Measurements from ENCODE around the gene PHF19.

PHF19 gene

DNA sequence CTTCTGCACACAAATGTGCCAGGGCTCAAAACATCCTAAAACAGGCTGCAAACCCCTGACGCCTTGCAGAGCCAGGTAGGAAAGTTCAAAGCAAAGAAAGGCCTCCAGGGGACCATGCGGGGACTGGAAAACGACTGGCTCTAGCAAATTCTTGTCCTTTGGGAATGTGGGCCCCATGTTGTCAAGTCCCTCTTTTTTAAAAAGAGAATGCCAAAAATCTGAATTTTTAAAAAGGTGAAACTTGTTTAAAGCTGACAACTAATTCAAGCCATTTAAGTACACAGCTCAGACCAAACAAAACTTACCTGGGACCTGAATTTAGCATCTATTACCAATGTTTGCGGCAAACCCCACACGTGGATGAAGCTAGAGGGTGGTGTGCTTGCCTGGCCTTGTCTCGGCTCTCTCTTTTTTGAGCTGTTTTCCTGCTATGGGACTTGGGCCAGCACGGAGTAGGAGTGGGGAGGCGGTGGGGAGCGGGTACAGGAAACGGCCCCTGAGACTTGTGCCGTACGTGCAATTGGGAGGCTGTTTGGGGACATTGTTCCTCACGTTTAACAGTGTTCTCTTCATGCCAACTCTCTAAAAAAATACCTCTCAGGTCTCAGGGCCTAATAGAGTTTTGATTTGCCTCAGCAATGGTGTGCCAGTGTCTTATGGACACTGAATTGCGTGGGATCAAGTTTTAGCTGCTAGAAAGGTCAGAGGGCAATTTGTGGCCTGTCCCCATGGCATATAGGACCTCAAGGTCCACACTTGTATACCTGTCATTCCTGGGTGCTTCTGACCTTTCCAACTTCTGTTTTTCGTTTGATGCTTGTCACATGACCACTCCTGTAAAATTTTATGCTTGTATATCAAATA, 15.1 kb upstream of the PHF19 start:
- DNase-seq, result peak; percentile 95

DNA sequence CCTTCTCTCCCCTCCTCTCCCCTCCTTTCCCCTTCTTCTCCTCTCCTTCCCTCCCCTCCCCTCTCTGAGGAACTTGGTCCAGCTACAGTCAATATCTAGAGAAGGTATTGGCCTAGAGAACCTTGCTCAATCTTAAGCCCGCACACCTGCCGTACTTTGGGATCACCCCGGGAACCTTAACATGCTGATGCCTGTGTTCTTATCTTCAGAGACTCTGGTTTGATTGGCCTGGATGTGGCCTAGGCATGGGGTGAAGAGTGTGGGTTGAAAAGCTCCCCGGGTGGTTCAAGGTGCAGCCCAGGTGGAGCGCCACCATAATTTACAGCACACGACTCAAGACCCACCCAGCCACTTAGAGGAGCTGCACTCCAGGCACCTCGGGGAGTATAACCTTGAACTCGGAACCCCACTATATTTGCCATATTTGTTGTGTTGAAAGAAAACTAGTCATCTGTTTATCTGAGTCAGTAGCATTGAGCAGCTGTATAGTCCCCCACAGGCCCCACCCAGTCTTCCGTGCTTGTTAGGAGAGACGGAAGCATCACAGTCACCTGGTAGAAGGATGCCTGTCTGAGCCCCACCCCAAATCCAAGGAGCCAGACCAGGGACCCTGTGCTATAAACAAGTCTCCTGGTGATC, 14.4 kb upstream of the PHF19 start:
- no peak for DNase-seq

DNA sequence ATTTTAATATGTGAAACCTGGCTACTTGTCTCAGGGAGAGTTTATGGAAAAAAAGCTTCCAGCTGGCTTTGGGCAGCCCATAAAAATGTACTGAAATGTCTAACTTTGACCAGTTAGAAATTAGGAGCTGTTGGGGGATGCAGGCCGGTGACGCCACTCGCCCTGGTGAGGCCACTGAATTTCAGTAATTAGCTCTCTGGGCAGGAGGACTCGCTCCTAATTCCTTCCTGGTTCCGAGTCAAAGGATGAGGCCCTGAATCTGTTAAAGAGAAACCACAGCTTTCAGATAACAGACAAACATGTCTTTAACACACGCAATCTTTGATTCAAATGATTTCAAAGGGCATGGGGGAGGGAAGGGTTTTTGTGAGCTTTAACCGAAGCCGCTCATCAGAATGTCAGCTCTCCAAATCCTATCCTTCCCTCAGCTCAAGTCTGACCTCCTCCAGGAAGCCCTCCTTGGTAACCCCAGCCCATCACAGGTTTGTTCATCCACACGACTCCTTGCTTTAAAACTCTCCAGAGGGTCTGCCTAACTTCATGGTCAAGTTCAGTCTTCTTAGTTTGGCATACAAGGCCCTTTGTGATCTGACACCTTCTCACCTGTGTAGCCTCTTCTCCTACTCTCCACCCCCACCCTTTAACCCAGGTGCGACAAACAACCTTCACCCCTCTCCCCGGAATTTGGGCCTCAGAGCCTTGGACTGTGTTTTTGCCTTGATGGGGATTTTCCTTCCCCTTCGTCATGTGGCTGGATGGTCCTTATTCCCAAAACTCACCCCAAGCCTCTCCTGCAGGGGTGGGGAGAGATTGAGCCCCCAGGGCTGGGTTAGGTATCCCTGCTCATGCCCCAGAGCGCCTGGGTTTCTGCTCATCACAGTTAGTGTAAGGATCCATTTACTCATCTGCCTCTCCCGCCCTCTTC, 13.6 kb upstream of the PHF19 start:
- DNase-seq, result no peak

DNA sequence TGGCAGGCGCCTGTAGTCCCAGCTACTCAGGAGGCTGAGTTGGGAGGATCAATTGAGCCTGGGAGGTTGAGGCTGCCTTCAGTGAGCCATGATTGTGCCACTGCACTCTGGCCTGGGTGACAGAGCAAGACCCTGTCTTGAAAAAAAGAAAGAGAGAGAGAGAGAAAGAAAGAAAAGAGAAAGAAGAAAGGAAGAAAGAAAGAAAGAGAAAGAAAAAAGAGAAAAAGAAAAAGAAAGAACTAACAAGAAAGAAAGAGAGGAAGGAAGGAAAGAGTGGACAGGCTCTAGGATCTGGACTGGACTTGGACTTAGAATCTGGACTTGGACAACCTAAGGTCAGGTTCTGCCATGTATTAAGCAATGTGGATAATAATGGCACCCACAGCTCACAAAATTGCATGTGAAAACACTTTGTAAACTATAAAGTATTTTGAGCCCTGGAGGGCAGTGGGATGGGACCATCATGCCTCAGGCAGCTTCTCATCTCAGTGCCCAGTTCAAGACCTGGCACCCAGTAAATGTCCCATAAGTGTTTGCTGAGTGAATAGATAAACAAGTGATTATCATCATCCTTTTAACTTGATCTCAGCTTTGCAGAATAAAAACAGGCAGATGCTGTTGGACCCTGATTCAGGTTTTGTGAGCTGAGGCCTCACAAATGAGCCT, 12.8 kb upstream of the PHF19 start:
- peak; percentile 20 for DNase-seq

DNA sequence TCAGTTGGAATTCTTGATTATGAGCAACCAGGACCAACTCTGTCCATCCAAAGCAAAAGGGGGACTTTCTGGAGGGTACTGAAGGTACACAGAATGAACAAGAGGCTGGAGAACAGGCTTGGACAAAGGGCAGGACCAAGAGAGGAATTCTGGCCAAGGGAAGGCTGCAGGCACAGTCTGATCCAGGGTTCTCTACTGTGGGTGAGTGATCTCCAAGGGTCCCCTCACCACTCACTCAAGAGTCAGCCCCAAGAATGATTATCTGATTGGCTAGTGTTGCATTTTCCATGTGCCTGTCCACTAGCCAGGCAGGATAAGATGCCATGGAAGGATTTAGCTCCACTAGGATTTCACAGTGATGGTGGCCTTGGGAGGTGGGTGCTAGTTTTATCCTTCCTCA, 11.6 kb upstream of the PHF19 start:
- DNase-seq, result no peak

DNA sequence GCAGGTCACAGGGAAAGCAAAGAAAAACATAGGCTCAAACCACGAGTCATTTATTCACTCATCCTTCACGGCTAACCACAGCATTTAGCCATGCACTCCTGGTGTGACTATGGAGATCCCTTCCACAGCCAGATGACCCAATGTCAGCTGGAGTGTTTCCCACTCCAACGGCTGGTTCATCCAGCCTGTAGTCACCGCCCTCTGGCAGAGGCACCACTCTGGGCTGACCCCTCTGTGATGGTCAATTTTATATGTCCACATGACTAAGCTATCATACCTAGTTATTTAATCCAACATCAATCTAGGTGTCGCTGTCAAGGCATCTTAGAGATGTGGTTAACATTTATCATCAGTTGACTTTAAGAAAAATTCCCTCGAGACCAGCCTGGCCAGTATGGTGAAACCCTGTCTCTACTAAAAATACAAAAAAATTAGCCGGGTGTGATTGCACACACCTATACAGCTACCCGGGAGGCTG, 9.5 kb upstream of the PHF19 start:
- no peak for DNase-seq

DNA sequence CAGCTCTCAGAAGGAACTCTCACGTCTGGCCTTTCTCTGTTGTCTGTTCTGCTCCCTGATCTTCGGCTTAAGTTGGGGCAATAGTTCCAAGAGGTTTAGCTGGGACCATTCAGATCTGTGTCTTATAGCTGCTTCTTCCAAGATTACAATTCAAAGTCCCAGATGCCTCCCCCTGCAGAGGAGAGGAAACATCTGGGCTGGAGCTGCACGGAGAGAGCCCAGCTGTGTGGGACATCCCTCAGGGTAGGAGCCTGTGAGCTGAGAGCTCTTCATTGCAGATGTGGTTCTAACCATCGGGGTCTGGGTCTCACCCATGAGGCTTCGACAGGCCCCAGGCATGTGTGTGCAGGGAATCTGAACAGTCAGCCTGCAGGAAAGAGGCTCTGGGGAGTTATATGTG, 9.0 kb upstream of the PHF19 start:
- no peak for DNase-seq

DNA sequence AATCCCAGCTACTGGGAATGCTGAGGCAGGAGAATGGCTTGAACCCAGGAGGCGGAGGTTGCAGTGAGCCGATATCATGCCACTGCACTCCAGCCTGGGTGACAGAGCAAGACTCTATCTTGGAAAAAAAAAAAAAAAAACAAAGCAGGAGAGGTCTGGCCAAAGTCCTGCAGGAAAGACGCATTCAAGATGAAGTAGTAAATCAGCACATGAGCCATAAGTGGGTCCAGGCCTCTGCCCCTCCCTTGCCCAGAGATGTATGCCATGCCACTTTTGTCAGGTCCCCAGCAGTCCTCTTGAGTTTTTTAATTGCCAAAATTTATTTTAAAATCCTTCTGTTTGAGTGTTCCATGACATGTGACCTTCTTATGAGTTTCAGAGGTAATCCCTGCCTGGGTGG, 8.5 kb upstream of the PHF19 start:
- no peak for DNase-seq

DNA sequence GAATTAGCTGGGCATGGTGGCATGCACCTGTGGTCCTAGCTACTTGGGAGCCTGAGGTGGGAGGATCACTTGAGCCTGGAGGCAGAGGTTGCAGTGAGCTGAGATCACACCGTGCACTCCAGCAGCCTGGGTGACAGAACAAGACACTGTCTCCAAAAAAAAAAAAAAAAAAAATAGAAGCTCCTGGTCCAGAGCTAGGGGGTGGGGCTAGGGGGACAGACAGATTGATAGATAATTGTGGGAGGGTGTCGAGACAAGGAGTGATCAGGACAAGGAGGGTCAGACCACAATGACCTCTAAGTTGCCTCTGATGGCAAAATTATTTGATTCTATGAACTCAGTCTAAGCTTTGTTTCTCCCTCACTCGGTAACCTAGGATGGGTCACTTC, 6.6 kb upstream of the PHF19 start:
- DNase-seq, result no peak

DNA sequence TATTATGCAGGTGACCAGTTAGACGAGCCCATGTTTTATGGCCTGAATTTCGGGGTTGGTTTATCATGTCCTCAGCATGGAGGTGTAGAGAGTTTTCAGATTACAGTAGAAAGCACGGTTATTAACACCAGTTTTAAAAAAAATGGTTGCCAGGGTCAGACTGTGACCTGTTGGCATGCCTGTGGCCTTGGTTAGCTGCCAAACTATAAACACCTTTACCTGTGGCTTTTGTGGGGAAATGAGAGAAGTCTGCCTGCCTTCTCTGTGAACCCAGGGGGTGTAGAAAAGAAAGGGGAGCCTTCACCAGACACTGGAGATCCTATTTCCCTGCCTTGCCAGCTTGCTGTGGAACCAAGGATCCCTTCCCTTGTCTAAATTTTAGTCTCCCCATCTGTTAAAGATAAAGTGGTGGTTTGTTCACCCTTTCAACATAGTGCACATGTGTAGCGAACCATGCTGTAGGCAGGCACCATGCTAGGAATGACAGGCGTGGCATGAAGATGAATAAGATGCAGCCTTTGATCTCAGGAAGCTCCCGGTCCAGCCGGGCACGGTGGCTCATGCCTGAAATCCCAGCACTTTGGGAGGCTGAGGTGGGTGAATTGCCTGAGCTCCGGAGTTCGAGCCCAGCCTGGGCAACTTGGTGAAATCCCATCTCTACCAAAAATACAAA, 6.1 kb upstream of the PHF19 start:
- no peak for DNase-seq

DNA sequence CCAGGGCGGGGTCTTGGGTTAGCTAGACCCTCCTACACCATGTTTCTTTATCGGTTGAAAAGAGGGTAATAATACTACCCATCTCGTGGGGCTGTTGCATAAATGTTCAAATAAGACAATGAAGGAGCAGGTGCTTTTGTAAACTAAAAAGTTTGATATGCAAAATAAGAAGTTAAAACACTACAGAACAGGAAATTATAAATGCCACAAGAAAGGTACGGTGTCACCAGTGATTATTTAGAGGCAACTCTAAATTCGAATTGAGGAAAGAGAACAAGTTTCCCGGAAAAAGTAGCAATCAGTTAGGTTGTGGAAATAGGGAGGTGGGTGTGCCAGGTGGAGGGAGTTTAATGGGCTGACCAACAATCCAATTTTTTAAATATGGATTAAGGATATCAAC, 2.5 kb upstream of the PHF19 start:
- no peak for DNase-seq

DNA sequence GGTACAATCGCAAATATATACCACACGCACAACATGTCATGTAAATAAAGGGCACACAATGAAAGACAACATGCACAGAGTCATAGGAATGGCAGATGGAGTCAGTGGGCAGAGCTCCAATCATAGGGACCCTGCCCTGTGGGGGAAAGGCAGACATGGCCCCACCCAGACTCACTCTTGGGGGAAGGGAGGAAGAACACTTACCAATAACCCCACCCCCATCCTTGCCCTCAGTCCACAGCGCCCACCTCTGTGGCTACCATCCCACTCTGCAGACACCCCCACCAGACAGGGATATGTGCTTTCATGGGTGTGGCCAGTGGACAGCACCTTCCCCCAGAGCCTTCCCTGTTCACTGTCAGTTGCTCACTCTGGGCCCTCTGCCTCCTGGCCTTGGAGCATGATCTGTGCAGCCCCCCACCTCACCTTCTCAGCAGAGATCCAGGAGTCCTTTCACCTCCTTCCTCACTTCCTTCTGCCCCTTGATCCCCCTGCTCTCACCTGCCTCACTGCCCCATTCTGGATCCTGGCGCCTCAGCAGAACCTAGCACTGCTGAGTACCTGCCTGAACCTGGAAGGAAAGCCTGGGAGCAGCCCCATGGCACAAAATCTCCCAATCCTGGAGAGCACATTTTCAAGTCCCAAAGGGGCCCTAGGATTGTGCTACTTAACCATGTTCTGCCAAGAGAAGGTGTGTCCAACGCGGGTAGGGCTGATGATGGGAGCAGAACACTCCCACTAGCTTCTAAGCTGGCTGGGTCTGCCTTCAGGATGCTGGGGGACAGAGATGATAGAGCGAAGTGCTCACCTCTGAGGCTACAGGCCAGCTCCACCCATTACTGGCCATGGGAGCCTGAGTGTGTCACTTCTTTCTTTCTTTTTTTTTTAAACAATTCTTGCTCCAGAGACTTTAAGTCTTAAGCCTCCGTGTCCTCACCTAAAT, 1.5 kb upstream of the PHF19 start:
- peak; percentile 35 for DNase-seq

DNA sequence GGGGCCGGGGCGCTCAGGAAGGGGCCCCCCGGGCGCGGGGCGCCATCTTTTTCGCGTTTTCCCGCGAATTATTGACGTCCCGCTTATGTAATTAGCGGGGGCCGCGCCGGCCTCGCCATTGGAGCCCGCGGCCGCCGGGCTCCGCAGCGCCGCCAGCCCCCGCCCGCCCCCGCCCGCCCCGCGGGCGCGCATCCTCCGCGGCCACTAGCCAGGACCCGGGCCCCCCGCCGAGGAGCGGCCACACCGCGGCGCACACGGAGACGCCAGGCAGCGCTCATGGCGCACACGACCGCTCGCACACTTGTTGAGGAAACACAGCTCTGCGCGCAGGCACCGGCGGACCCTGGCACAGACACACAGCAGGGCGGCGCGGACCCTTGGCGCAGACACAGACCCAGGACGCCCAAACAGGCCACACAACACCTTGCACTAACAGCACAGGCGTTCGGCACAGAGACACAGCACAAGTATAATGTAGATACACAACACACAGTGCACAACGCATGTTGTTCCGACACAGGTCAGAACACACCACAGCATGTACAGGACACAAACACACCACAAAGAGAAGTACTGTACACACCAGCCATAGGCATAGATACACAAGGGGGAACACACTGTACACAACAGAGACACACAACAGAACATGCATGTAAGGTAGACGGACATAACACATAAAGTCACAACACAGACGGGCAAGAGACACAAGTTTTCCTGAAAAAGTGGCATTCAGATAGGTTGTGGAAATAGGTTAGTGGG, 467 bp upstream of the PHF19 start:
- peak; percentile 59 for DNase-seq

DNA sequence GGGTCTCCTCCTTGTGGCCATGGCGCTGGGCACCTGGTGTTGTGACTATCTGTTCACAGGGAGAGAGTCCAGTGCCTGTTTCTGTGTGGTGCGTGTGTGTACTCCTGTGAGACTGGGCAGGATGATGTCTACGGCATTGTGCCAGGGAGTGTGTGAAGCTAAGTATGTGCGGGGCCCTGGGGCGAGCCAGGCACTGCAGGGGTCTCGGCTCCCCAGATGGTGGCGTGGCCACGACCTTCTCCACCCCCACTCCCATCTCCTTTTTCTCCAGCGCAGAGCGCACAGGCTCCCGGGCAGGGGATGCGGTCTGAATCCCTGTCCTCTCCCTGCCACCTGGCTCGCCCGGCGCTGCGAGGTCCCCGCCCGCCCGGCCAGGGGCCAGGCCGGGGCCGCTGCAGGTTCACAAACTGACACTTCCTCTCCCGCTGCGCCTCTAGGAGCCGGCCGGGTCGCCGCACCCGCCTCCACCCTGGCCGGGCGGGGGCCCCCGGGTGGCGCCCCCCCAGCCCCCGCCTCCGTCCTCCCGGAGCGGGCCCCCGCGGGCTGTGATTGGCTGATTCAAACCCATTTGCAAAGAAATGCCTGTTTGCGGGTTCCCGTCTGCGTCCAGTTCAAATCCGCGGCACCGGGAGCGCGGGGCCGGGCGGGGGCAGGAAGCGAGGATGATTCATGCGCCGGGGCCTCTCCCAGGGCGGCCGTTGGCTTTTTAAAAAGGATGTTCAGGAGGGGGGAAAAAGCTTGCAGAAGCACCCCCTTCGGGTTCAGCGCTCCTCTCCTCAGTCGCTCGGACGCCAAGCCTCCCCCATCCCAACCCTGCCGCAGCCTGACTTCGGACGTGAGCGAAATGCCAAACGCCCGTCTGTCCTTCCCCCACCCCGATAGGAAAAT, 790 bp downstream of the PHF19 start:
- DNase-seq, result peak; percentile 59

DNA sequence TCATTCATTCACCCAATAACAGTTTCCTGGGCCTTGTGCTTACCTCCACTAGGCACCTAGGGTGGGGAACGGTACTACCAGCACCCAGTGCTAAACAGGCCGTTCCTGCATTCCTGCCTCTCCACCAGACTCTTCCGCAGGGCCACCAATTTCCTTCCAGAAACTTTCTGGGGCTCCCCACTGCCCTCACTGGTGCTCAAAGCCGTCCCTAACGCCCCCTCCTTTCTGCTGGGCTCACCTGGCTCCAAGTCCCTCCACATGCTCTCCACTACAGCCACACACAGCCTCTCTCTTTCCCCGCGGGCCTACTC, 1.4 kb downstream of the PHF19 start:
- DNase-seq, result no peak

DNA sequence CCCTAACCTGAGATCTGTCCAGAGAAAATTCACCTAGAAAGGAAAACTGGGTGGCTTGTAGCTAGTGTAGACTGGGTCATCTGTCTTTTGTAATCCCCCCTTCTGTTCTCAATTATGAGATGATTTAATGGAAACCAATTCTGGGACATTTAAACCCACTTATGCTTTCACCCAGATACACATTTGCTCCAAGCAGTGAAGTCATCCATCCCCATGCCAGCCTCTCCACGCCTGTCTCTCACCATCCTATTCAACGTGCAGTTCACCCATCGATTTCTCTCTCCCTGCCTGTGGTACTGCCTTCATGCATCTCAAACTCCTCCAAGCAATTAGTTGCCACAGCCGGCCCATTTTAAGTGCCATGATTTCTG, 1.8 kb downstream of the PHF19 start:
- DNase-seq, result no peak

DNA sequence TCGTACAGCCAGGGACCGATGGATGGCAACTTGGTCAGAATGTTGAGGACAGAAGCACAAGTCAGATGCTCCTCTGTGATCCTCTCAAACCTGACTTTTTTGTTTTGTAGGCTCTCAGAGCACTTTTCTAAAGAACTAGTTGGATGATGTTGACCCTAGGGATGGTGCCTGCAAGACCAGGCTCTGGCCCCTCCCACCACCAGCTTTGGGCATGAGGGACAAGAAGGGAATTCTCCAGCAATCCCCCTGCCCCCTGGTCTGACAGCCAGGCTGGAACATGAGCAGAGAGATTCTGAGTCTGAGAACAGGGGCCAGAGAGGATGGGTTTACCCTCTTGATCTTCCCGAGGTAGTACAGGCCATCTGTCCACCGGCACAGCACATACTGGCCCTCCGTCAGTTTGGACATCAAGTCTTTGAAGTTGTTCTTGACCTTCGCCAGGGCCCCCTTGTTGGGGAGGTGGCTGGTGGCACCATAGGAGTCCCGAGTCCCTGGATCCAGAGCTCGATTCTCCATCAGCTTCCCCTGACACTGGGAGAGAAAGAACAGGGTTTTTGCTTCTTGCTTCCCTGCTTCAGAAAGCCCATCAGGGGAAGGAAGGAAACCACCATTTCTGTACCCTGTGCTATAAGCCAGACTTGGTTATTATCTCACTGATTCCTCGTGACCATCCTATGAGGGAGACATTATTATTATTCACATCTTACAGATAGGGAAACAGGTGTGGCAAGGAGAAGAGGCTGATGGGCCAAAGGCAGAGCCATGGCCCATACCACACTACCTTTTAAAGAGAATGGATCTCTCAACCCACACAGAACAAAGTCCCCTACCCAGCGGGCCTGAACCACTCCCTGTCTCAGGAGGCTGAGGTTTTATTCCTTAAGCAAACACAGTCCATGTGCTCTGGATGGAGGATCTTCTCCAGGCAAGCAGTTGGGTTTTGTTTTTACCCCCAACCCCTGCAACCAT, 2.5 kb downstream of the PHF19 start:
- DNase-seq, result no peak

DNA sequence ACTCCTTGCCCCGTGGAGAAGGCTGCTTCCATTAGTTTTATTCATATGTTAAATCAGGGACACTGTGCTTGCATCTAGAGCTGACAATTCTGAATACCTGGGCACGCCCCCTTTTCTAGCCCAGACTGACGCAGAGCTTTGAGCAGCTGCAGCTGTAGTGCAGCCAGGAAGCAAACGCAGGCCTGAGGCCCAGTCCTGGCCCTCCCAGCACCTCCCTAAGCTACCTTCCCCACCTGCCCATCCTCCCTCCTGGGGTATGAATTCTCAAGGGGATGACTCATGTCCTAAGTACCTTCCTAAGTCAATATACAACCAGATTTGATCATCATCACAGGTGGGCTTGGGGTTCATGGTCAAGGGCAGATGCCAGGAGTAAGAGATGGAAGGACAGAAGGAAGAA, 3.5 kb downstream of the PHF19 start:
- DNase-seq, result peak; percentile 50
